HFFc6 (cell line): ENCODE measurements around the gene C1QTNF8. TPM values are rescaled to one million over a fixed set of nuclear protein-coding genes. Genes with fewer than 3 reads are reported as not detected.

Experiments
- DNase-seq: peaks from one replicate; pipeline ENCODE4 v3.0.0-alpha.2; 2018
- H3K27ac Mint-ChIP-seq: 2 replicates; pipeline ENCODE4 v1.8.0; 2020; ENCODE audit warnings: mild to moderate bottlenecking, mixed read lengths
- H3K27me3 Mint-ChIP-seq: 2 replicates; pipeline ENCODE4 v1.8.0; 2021; ENCODE audit warnings: mild to moderate bottlenecking, moderate library complexity, mixed read lengths; ENCODE audit not compliant: insufficient read depth
- H3K36me3 Mint-ChIP-seq: 2 replicates; pipeline ENCODE4 v1.8.0; 2021; ENCODE audit warnings: low read depth, mixed read lengths
- H3K4me1 Mint-ChIP-seq: 2 replicates; pipeline ENCODE4 v1.8.0; 2020; ENCODE audit warnings: low read depth, mixed read lengths
- H3K4me3 Mint-ChIP-seq: 2 replicates; pipeline ENCODE4 v1.8.0; 2020; ENCODE audit warnings: mild to moderate bottlenecking, moderate library complexity, mixed read lengths
- H3K9me3 Mint-ChIP-seq: 2 replicates; pipeline ENCODE4 v1.8.0; 2020; ENCODE audit warnings: mild to moderate bottlenecking, mixed read lengths
- total RNA-seq, 6 experiments: library from RNA; stranded (reverse); fragmentation: NEBNext Ultra II Directional; extraction: Animal tissue kit (Norgen Biotek cat#: 25700); gene quantifications; 2 replicates in 1 of 6; 3 replicates in 5 of 6; pipeline ENCODE4 v1.2.3, GENCODE V29; 2021
- TF ChIP-seq, protein P1 (sequence below): fragments of 200-600 bp; sonication (generic); IDR thresholded peaks from 2 replicates; pipeline ENCODE4 v1.5.0; 2021; ENCODE audit warnings: antibody characterized with exemption, mild to moderate bottlenecking

C1QTNF8 gene
- total RNA-seq, 6 experiments from 2014 or later: not detected

DNA sequence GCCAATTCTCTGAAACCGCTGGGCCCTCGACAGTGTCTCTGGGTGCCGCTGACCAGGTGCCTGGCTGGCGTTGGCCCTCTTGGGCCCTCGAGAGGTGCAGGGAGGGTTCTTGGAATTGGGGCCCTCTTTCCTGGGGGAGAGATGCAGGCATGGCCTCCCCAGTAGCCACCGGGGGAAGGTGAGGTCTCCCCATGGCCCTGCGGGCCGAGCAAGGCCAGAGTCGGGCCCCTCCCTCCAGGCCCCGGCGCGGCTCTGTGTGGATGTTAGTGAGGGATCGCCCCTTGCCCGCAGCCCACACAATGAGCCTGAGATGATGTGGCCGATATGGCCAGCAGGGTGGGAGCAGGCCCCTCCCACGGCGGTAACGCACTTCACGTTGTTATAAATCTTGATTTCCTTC, 23.1 kb upstream of the C1QTNF8 start:
- H3K36me3 Mint-ChIP-seq: no peaks in the 10 kb centered on the region
- no peak overlapping the region for H3K27ac Mint-ChIP-seq
- no peaks in the 10 kb centered on the region for H3K9me3 Mint-ChIP-seq
- H3K4me3 Mint-ChIP-seq: no peak overlapping the region
- no peak for DNase-seq
- TF ChIP-seq, protein P1, sequence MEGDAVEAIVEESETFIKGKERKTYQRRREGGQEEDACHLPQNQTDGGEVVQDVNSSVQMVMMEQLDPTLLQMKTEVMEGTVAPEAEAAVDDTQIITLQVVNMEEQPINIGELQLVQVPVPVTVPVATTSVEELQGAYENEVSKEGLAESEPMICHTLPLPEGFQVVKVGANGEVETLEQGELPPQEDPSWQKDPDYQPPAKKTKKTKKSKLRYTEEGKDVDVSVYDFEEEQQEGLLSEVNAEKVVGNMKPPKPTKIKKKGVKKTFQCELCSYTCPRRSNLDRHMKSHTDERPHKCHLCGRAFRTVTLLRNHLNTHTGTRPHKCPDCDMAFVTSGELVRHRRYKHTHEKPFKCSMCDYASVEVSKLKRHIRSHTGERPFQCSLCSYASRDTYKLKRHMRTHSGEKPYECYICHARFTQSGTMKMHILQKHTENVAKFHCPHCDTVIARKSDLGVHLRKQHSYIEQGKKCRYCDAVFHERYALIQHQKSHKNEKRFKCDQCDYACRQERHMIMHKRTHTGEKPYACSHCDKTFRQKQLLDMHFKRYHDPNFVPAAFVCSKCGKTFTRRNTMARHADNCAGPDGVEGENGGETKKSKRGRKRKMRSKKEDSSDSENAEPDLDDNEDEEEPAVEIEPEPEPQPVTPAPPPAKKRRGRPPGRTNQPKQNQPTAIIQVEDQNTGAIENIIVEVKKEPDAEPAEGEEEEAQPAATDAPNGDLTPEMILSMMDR: no peak
- H3K27me3 Mint-ChIP-seq: peaks cover 2% of the 10 kb centered on the region
- H3K4me1 Mint-ChIP-seq: no peaks in the 10 kb centered on the region

DNA sequence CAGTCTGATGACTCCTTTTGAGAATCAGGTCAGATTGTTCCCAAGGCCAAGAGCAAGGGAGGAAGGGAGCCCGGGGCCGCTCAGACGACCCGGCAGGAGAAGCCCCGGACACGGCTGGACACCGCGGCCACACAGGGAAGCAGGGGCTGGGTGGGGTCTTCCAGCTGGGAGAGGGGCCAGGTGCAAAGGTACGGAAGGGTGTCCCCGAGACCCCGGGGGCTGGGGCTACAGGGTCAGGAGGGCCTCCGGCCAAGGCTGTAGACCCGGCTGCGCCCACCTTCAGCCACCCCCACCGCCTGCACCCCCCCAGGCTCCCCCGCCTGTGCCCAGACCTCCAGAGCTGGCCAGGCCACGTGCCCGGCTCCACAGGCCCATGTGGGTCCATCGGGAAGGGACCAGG, 21.9 kb upstream of the C1QTNF8 start:
- no peak overlapping the region for H3K27ac Mint-ChIP-seq
- H3K4me1 Mint-ChIP-seq: no peaks in the 10 kb centered on the region
- no peaks in the 10 kb centered on the region for H3K9me3 Mint-ChIP-seq
- H3K4me3 Mint-ChIP-seq: no peak overlapping the region
- no peaks in the 10 kb centered on the region for H3K36me3 Mint-ChIP-seq
- peaks cover 5% of the 10 kb centered on the region for H3K27me3 Mint-ChIP-seq
- TF ChIP-seq, protein P1: no peak
- no peak for DNase-seq

DNA sequence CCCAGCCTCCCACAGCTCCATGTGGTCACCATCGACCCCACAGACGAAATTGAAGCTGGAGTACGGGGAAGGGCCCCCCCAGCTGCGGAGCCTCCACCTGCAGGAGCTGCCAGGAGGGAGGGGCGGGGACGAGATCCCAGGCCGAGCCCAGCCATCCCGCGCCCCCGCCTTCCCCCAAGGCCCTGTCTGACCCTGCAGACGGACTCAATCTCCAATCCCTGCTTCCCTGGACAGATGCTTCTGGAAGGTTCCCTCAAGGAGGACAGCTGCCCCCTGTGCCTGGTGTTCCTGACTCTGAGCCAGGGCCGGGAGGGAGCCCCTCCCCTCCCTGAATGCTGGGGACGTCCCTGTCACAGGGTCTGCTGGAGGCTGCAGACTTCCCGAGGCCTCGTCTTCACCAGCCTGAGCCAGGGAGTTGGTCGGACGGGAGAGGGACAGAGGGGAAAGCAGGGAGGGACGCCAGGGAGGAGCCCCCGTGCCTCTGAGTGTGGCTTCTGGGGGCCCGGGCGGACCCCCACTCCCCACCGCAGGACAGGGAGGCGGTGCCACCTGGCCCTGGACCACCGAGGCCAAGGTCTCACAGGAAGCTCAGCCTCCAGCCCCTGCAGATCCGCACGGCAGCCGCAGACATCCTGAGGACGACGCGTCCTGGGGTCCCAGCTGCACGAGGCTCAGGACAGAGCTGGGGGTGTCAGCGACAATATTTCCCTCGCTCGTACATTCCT, 21.3 kb upstream of the C1QTNF8 start:
- DNase-seq: no peak
- no peak overlapping the region for H3K27ac Mint-ChIP-seq
- TF ChIP-seq, protein P1: no peak
- H3K36me3 Mint-ChIP-seq: no peaks in the 10 kb centered on the region
- no peak overlapping the region for H3K4me3 Mint-ChIP-seq
- peaks cover 7% of the 10 kb centered on the region for H3K27me3 Mint-ChIP-seq
- no peaks in the 10 kb centered on the region for H3K4me1 Mint-ChIP-seq
- no peaks in the 10 kb centered on the region for H3K9me3 Mint-ChIP-seq

DNA sequence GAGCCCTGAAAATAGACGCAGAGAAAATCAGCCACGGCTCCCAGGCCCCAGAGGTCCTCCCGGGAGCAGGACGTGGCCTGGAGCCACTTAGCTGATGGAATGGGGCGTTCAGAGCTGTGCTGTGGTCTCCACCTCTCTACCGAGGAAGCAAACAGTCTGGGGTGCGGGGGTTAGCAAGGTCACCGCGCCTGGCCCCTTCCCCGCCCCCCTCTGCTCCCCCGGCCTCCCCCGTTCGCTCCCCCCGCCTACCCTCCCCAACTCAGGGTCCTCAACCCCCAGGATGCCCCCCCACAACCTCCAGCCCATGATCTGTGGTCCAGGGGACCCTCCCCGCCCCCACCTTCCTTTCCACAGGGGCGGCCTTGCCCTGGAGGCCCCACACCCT, 20.6 kb upstream of the C1QTNF8 start:
- TF ChIP-seq, protein P1: no peak
- DNase-seq: no peak
- Mint-ChIP-seq H3K9me3 (no peaks in the 10 kb centered on the region), H3K36me3 (no peaks in the 10 kb centered on the region), H3K27ac (no peak overlapping the region), H3K4me1 (no peaks in the 10 kb centered on the region), H3K27me3 (peaks cover 12% of the 10 kb centered on the region), H3K4me3 (no peak overlapping the region)

DNA sequence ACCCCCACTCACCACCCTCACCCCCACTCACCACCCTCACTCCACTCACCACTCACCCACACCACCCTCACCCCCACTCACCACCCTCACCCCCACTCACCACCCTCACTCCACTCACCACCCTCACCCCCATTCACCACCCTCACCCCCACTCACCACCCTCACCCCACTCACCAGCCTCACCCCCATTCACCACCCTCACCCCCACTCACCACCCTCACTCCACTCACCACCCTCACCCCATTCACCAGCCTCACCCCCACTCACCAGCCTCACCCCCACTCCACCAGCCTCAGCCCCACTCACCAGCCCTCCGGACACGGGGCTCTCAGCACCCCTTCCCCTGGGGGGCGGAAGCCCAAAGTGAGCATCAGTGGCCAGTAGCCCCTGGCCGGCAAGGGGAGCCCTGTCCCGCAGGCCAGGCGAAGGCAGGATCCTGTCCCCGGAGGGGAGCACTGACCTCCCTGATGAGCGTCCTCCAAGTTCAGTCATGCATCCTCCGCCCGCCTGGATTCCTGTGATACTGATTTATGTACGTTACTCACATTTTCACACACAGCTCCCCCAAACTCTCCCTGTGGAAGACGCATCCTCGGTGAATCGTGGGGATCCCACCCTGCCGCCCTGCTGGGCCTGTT, 18.0 kb upstream of the C1QTNF8 start:
- H3K4me1 Mint-ChIP-seq: no peaks in the 10 kb centered on the region
- no peak for DNase-seq
- no peaks in the 10 kb centered on the region for H3K9me3 Mint-ChIP-seq
- no peak overlapping the region for H3K4me3 Mint-ChIP-seq
- peaks cover 35% of the 10 kb centered on the region for H3K27me3 Mint-ChIP-seq
- no peak overlapping the region for H3K27ac Mint-ChIP-seq
- no peaks in the 10 kb centered on the region for H3K36me3 Mint-ChIP-seq
- TF ChIP-seq, protein P1: no peak
